Calu3 (cell line): ENCODE measurements around the gene ABR. TPM values are rescaled to one million over a fixed set of nuclear protein-coding genes. Genes with fewer than 3 reads are reported as not detected.
A peak's percentile ranks its signal among the peaks of the same experiment; 100 is the strongest.

Experiments used
- BruUV-seq: library from RNA; stranded (reverse); fragments of 400-500 nt; replicated peaks from 2 replicates; lab custom pipeline; 2021; lab: Mats Ljungman, UMichigan
- CTCF ChIA-PET: fragments of 300-600 bp; sonication (Branson Sonifier 250); formaldehyde crosslinking; loops from one replicate; lab custom pipeline; 2022; ENCODE audit warnings: antibody characterized with exemption; lab: Charles Lee
- DNase-seq: peaks from one replicate; pipeline ENCODE4 v3.0.0; 2022
- H3K27ac Mint-ChIP-seq: one replicate; pipeline ENCODE4 v1.8.0; 2022; ENCODE audit warnings: mixed read lengths; ENCODE audit not compliant: unreplicated experiment
- H3K27me3 Mint-ChIP-seq: one replicate; pipeline ENCODE4 v1.8.0; 2022; ENCODE audit warnings: mixed read lengths; ENCODE audit not compliant: unreplicated experiment
- H3K36me3 Mint-ChIP-seq: one replicate; pipeline ENCODE4 v1.8.0; 2022; ENCODE audit warnings: mild to moderate bottlenecking, moderate library complexity, mixed read lengths; ENCODE audit not compliant: insufficient read depth, unreplicated experiment
- H3K4me1 Mint-ChIP-seq: one replicate; pipeline ENCODE4 v1.8.0; 2022; ENCODE audit warnings: mild to moderate bottlenecking, low read depth, mixed read lengths; ENCODE audit not compliant: unreplicated experiment
- H3K4me3 Mint-ChIP-seq: one replicate; pipeline ENCODE4 v1.8.0; 2022; ENCODE audit warnings: mild to moderate bottlenecking, low read depth, moderate library complexity, mixed read lengths; ENCODE audit not compliant: unreplicated experiment
- H3K9me3 Mint-ChIP-seq: one replicate; pipeline ENCODE4 v1.8.0; 2022; ENCODE audit warnings: low read depth, mixed read lengths; ENCODE audit not compliant: unreplicated experiment
- CTCF ChIP-seq: fragments of 200-600 bp; IDR thresholded peaks from one replicate; pipeline ENCODE4 v1.8.0; 2022; ENCODE audit warnings: antibody characterized with exemption; ENCODE audit not compliant: unreplicated experiment
- intact Hi-C: fragments of 100-400 bp; cut with micrococcal nuclease; formaldehyde crosslinking; loops from one replicate; pipeline ENCODE4 v1.10.0; 2022; ENCODE audit not compliant: unreplicated experiment
- total RNA-seq: library from RNA; stranded (reverse); gene quantifications from 2 replicates; pipeline ENCODE4 v1.2.3, GENCODE V29; 2022

Gene ABR
- total RNA-seq, 1 experiment from 2014 or later, result 92.7 TPM

GRCh38 chr17:980406-981291, 199.1 kb downstream of the ABR start:
- no peaks in the 10 kb centered on the region for H3K9me3 Mint-ChIP-seq
- BruUV-seq, result no TSS peak
- CTCF ChIA-PET, result interaction anchor here (0.7 to 1.1 kb wide), 8 partner anchors 16 to 265 kb away, joined by 3 to 12 read pairs (median 5); partner anchors contain the start of gene TIMM22
- peaks cover 5% of the 10 kb centered on the region for H3K36me3 Mint-ChIP-seq
- intact Hi-C loops, result loop anchor here (1.0 to 10.0 kb wide), 2 partner anchors 106 to 185 kb away; no protein-coding TSS in a partner anchor
- H3K4me3 Mint-ChIP-seq, result peak overlapping the region; percentile 73
- H3K27me3 Mint-ChIP-seq, result peaks cover 11% of the 10 kb centered on the region
- H3K4me1 Mint-ChIP-seq, result no peaks in the 10 kb centered on the region
- peak; percentile 70 for DNase-seq
- peak; percentile 34 for TF ChIP-seq CTCF
- H3K27ac Mint-ChIP-seq, result no peak overlapping the region

- H3K27ac Mint-ChIP-seq, result no peak within 1 kb of the TSS
- H3K9me3 Mint-ChIP-seq, result no peaks in the 10 kb centered on the region
- BruUV-seq, result no TSS peak
- H3K27me3 Mint-ChIP-seq, result peaks cover 11% of the 10 kb centered on the region
- peak; percentile 82 for DNase-seq
- no peak for TF ChIP-seq CTCF
- H3K36me3 Mint-ChIP-seq, result peaks cover 5% of the 10 kb centered on the region
- intact Hi-C loops, result loop anchor here (10.0 kb wide), 1 partner anchor 105 kb away; no protein-coding TSS in a partner anchor
- H3K4me1 Mint-ChIP-seq, result no peaks in the 10 kb centered on the region
- peak within 1 kb of the TSS; percentile 73 for H3K4me3 Mint-ChIP-seq
- CTCF ChIA-PET, result interaction anchor here (0.6 to 1.1 kb wide), 6 partner anchors 17 to 185 kb away, joined by 3 to 4 read pairs (median 3); partner anchors contain the start of gene TIMM22
Observed at GRCh38 chr17:979539-980405, 200.0 kb downstream of the ABR start, which contains the start of gene NXN. Gene NXN (minus strand): TSS chr17:979776.

GRCh38 chr17:979212-979538, 200.6 kb downstream of the ABR start:
- no peaks in the 10 kb centered on the region for H3K4me1 Mint-ChIP-seq
- H3K27ac Mint-ChIP-seq, result no peak overlapping the region
- peaks cover 11% of the 10 kb centered on the region for H3K27me3 Mint-ChIP-seq
- BruUV-seq, result no TSS peak
- CTCF ChIA-PET, result interaction anchor here (1.0 to 1.1 kb wide), 3 partner anchors 45 to 184 kb away, joined by 3 to 4 read pairs (median 3); no protein-coding TSS in a partner anchor
- H3K4me3 Mint-ChIP-seq, result peak overlapping the region; percentile 73
- TF ChIP-seq CTCF, result no peak
- no peak for DNase-seq
- no peaks in the 10 kb centered on the region for H3K9me3 Mint-ChIP-seq
- peaks cover 5% of the 10 kb centered on the region for H3K36me3 Mint-ChIP-seq
- intact Hi-C loops, result no loop called here
